NB4 (cell line): ENCODE results near the gene MRM2.

ENCODE experiments used
- CTCF ChIP-seq: IDR thresholded peaks from one replicate; pipeline ENCODE4 v1.5.1; 2012; ENCODE audit warnings: low read depth, low read length
- POLR2A ChIP-seq: IDR thresholded peaks from 2 replicates; pipeline ENCODE4 v1.6.1; 2011; ENCODE audit warnings: mild to moderate bottlenecking; ENCODE audit not compliant: insufficient read length; ENCODE audit errors: extremely low read depth

DNA sequence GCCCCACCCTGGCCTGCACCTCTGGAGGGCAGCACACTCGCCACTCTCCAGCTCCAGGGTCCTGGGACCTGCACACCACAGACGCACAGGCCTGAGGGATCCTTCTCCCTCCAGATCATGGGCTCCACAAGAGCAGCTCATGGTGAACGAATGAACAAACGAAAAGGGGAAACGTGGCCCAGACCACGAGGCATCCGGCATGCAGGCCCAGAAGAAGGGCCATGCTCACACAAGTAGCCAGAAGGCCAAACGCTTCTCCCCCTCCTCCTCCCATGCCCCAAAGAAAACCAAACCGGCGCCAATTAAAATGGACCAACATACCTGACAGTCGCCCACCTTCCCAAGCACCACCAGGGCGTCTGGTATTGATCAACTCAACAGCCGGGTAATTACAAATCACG, 39.6 kb downstream of the MRM2 start:
- TF ChIP-seq CTCF: no peak
- no peak for TF ChIP-seq POLR2A
